Mucosa of stomach (tissue), 1 donor: ENCODE results near the gene FAM20A.

Experiments
- H3K27me3 ChIP-seq: one replicate; pipeline ENCODE4 v1.7.0; 2013; ENCODE audit warnings: mild to moderate bottlenecking, low read length; ENCODE audit not compliant: control insufficient read depth, insufficient read depth
- H3K36me3 ChIP-seq: one replicate; pipeline ENCODE4 v1.7.0; 2013; ENCODE audit warnings: low read length; ENCODE audit not compliant: control insufficient read depth, insufficient read depth
- H3K4me1 ChIP-seq: one replicate; pipeline ENCODE4 v1.7.0; 2013; ENCODE audit warnings: mild to moderate bottlenecking, low read length; ENCODE audit not compliant: control insufficient read depth, insufficient read depth
- H3K4me3 ChIP-seq: one replicate; pipeline ENCODE4 v1.7.0; 2013; ENCODE audit warnings: low read length
- H3K9ac ChIP-seq: one replicate; pipeline ENCODE4 v1.7.0; 2013; ENCODE audit warnings: mild to moderate bottlenecking, low read length, moderate library complexity
- H3K9me3 ChIP-seq: one replicate; pipeline ENCODE4 v1.7.0; 2013; ENCODE audit warnings: mild to moderate bottlenecking, low read length, moderate library complexity; ENCODE audit not compliant: control insufficient read depth
- donor health status: Pancreatic carcinoma.

The FAM20A gene

GRCh38 chr17:68600931-68601564 is at the start of gene FAM20A:
Gene FAM20A (minus strand): TSS chr17:68601367. CDS start chr17:68600666, 701 bp downstream.
- H3K36me3 ChIP-seq = no peaks in the 10 kb centered on the region
- no peaks in the 10 kb centered on the region for H3K9me3 ChIP-seq
- H3K27me3 ChIP-seq = peaks cover 11% of the 10 kb centered on the region
- peak within 1 kb of the TSS; percentile 52 for H3K4me3 ChIP-seq
- H3K4me1 ChIP-seq = peaks cover 3% of the 10 kb centered on the region
- peak within 1 kb of the TSS; percentile 66 for H3K9ac ChIP-seq

- peaks cover 6% of the 10 kb centered on the region for H3K27me3 ChIP-seq
- no peak overlapping the region for H3K4me3 ChIP-seq
- peaks cover 11% of the 10 kb centered on the region for H3K4me1 ChIP-seq
- no peaks in the 10 kb centered on the region for H3K9me3 ChIP-seq
- H3K36me3 ChIP-seq = no peaks in the 10 kb centered on the region
- H3K9ac ChIP-seq = no peak overlapping the region
Observed at GRCh38 chr17:68649324-68649723, 48.2 kb upstream of the FAM20A start.

- Histone ChIP-seq H3K4me3 (no peak overlapping the region), H3K9me3 (no peaks in the 10 kb centered on the region), H3K27me3 (peaks cover 8% of the 10 kb centered on the region), H3K9ac (no peak overlapping the region), H3K4me1 (peaks cover 11% of the 10 kb centered on the region), H3K36me3 (no peaks in the 10 kb centered on the region)
Observed at GRCh38 chr17:68646626-68647526, 45.7 kb upstream of the FAM20A start.

GRCh38 chr17:68642118-68642412 is 40.9 kb upstream of the FAM20A start:
- Histone ChIP-seq H3K4me3 (no peak overlapping the region), H3K9me3 (no peaks in the 10 kb centered on the region), H3K4me1 (peaks cover 10% of the 10 kb centered on the region), H3K36me3 (no peaks in the 10 kb centered on the region), H3K27me3 (peaks cover 8% of the 10 kb centered on the region), H3K9ac (no peak overlapping the region)

GRCh38 chr17:68641276-68642117 is 40.3 kb upstream of the FAM20A start:
- peaks cover 8% of the 10 kb centered on the region for H3K27me3 ChIP-seq
- no peak overlapping the region for H3K4me3 ChIP-seq
- H3K9me3 ChIP-seq = no peaks in the 10 kb centered on the region
- peaks cover 5% of the 10 kb centered on the region for H3K4me1 ChIP-seq
- H3K36me3 ChIP-seq = no peaks in the 10 kb centered on the region
- no peak overlapping the region for H3K9ac ChIP-seq

- no peak overlapping the region for H3K9ac ChIP-seq
- H3K36me3 ChIP-seq = no peaks in the 10 kb centered on the region
- peaks cover 8% of the 10 kb centered on the region for H3K27me3 ChIP-seq
- no peaks in the 10 kb centered on the region for H3K9me3 ChIP-seq
- H3K4me3 ChIP-seq = no peak overlapping the region
- no peaks in the 10 kb centered on the region for H3K4me1 ChIP-seq
Observed at GRCh38 chr17:68640242-68640989, 39.2 kb upstream of the FAM20A start.

GRCh38 chr17:68634345-68634876 is 33.2 kb upstream of the FAM20A start:
- Histone ChIP-seq H3K4me3 (no peak overlapping the region), H3K4me1 (no peaks in the 10 kb centered on the region), H3K27me3 (no peaks in the 10 kb centered on the region), H3K9me3 (no peaks in the 10 kb centered on the region), H3K9ac (no peak overlapping the region), H3K36me3 (no peaks in the 10 kb centered on the region)

- no peaks in the 10 kb centered on the region for H3K9me3 ChIP-seq
- H3K36me3 ChIP-seq = no peaks in the 10 kb centered on the region
- no peaks in the 10 kb centered on the region for H3K27me3 ChIP-seq
- H3K4me1 ChIP-seq = peaks cover 9% of the 10 kb centered on the region
- no peak overlapping the region for H3K4me3 ChIP-seq
- no peak overlapping the region for H3K9ac ChIP-seq
Observed at GRCh38 chr17:68628576-68628957, 27.4 kb upstream of the FAM20A start.

- Histone ChIP-seq H3K27me3 (no peaks in the 10 kb centered on the region), H3K4me1 (peaks cover 9% of the 10 kb centered on the region), H3K36me3 (no peaks in the 10 kb centered on the region), H3K4me3 (no peak overlapping the region), H3K9me3 (no peaks in the 10 kb centered on the region), H3K9ac (no peak overlapping the region)
Observed at GRCh38 chr17:68627956-68628575, 26.9 kb upstream of the FAM20A start.

- no peaks in the 10 kb centered on the region for H3K36me3 ChIP-seq
- no peak overlapping the region for H3K4me3 ChIP-seq
- H3K27me3 ChIP-seq = no peaks in the 10 kb centered on the region
- no peak overlapping the region for H3K9ac ChIP-seq
- H3K4me1 ChIP-seq = peaks cover 9% of the 10 kb centered on the region
- H3K9me3 ChIP-seq = no peaks in the 10 kb centered on the region
Observed at GRCh38 chr17:68624381-68624780, 23.2 kb upstream of the FAM20A start.

- H3K36me3 ChIP-seq = no peaks in the 10 kb centered on the region
- H3K27me3 ChIP-seq = no peaks in the 10 kb centered on the region
- no peak overlapping the region for H3K9ac ChIP-seq
- H3K9me3 ChIP-seq = no peaks in the 10 kb centered on the region
- H3K4me3 ChIP-seq = no peak overlapping the region
- peaks cover 9% of the 10 kb centered on the region for H3K4me1 ChIP-seq
Observed at GRCh38 chr17:68623811-68624210, 22.6 kb upstream of the FAM20A start.
